Measurements from ENCODE around the gene DLGAP1.
"Not testable (repeated sequence)": the region's sequence is repeated elsewhere in the genome, so short reads cannot be mapped to it uniquely, and the experiment has no call there.

Gene DLGAP1

GRCh38 chr18:3480827-3481573, 974.1 kb downstream of the DLGAP1 start:
- Mint-ChIP-seq H3K27ac (no peak overlapping the region), H3K9me3 (no peaks in the 10 kb centered on the region), H3K27me3 (ENCODE audit: low read depth) (peaks cover 7% of the 10 kb centered on the region), H3K4me3 (no peak overlapping the region), H3K4me1 (ENCODE audit: low read depth) (no peaks in the 10 kb centered on the region), H3K36me3 (ENCODE audit: low read depth) (no peaks in the 10 kb centered on the region)
- no peak for DNase-seq (ENCODE audit: low spot score)

GRCh38 chr18:3479978-3480509, 975.1 kb downstream of the DLGAP1 start:
- H3K4me1 Mint-ChIP-seq (ENCODE audit: low read depth), result no peaks in the 10 kb centered on the region
- no peak overlapping the region for H3K27ac Mint-ChIP-seq
- peaks cover under 1% of the 10 kb centered on the region for H3K9me3 Mint-ChIP-seq
- H3K27me3 Mint-ChIP-seq (ENCODE audit: low read depth), result peaks cover 7% of the 10 kb centered on the region
- no peaks in the 10 kb centered on the region for H3K36me3 Mint-ChIP-seq (ENCODE audit: low read depth)
- DNase-seq (ENCODE audit: low spot score), result no peak
- no peak overlapping the region for H3K4me3 Mint-ChIP-seq

- DNase-seq (ENCODE audit: low spot score), result no peak
- no peak overlapping the region for H3K27ac Mint-ChIP-seq
- no peak overlapping the region for H3K4me3 Mint-ChIP-seq
- H3K36me3 Mint-ChIP-seq (ENCODE audit: low read depth), result no peaks in the 10 kb centered on the region
- peaks cover 7% of the 10 kb centered on the region for H3K27me3 Mint-ChIP-seq (ENCODE audit: low read depth)
- peaks cover 6% of the 10 kb centered on the region for H3K4me1 Mint-ChIP-seq (ENCODE audit: low read depth)
- peaks cover 5% of the 10 kb centered on the region for H3K9me3 Mint-ChIP-seq
These were observed 976.7 kb downstream of the DLGAP1 start for GRCh38 chr18:3478262-3478978.

- peaks cover 13% of the 10 kb centered on the region for H3K4me1 Mint-ChIP-seq (ENCODE audit: low read depth)
- H3K27ac Mint-ChIP-seq, result no peak overlapping the region
- H3K9me3 Mint-ChIP-seq, result peaks cover 5% of the 10 kb centered on the region
- H3K27me3 Mint-ChIP-seq (ENCODE audit: low read depth), result no peaks in the 10 kb centered on the region
- no peak for DNase-seq (ENCODE audit: low spot score)
- H3K4me3 Mint-ChIP-seq, result no peak overlapping the region
- H3K36me3 Mint-ChIP-seq (ENCODE audit: low read depth), result no peaks in the 10 kb centered on the region
These were observed 982.2 kb downstream of the DLGAP1 start for GRCh38 chr18:3472681-3473544.

GRCh38 chr18:3472121-3472520, 983.0 kb downstream of the DLGAP1 start:
- not testable (repeated sequence) for DNase-seq (ENCODE audit: low spot score); H3K4me3 Mint-ChIP-seq; H3K9me3 Mint-ChIP-seq; H3K36me3 Mint-ChIP-seq (ENCODE audit: low read depth); H3K27ac Mint-ChIP-seq; H3K27me3 Mint-ChIP-seq (ENCODE audit: low read depth)
- H3K4me1 Mint-ChIP-seq (ENCODE audit: low read depth), result peaks cover 13% of the 10 kb centered on the region

- Mint-ChIP-seq H3K4me3 (no peak overlapping the region), H3K9me3 (peaks cover 5% of the 10 kb centered on the region), H3K4me1 (ENCODE audit: low read depth) (peaks cover 16% of the 10 kb centered on the region), H3K27ac (no peak overlapping the region), H3K27me3 (ENCODE audit: low read depth) (no peaks in the 10 kb centered on the region), H3K36me3 (ENCODE audit: low read depth) (no peaks in the 10 kb centered on the region)
- no peak for DNase-seq (ENCODE audit: low spot score)
These were observed 983.9 kb downstream of the DLGAP1 start for GRCh38 chr18:3471141-3471648.

- Mint-ChIP-seq H3K27ac (no peak overlapping the region), H3K27me3 (ENCODE audit: low read depth) (no peaks in the 10 kb centered on the region)
- no peak for DNase-seq (ENCODE audit: low spot score)
These were observed 986.3 kb downstream of the DLGAP1 start for GRCh38 chr18:3468833-3469232.

GRCh38 chr18:3468066-3468705, 986.9 kb downstream of the DLGAP1 start:
- H3K4me1 Mint-ChIP-seq (ENCODE audit: low read depth), result peaks cover 8% of the 10 kb centered on the region
- no peaks in the 10 kb centered on the region for H3K9me3 Mint-ChIP-seq
- no peaks in the 10 kb centered on the region for H3K36me3 Mint-ChIP-seq (ENCODE audit: low read depth)
- no peak overlapping the region for H3K27ac Mint-ChIP-seq
- no peaks in the 10 kb centered on the region for H3K27me3 Mint-ChIP-seq (ENCODE audit: low read depth)
- no peak for DNase-seq (ENCODE audit: low spot score)
- H3K4me3 Mint-ChIP-seq, result no peak overlapping the region

More at GRCh38 chr18:3468833-3469232, 986.3 kb downstream of the DLGAP1 start:
- H3K4me1 Mint-ChIP-seq (ENCODE audit: low read depth), result peaks cover 14% of the 10 kb centered on the region
- H3K36me3 Mint-ChIP-seq (ENCODE audit: low read depth), result no peaks in the 10 kb centered on the region
- no peak overlapping the region for H3K4me3 Mint-ChIP-seq
- no peaks in the 10 kb centered on the region for H3K9me3 Mint-ChIP-seq

- no peak overlapping the region for H3K27ac Mint-ChIP-seq
- no peak overlapping the region for H3K4me3 Mint-ChIP-seq
These were observed 988.2 kb downstream of the DLGAP1 start for GRCh38 chr18:3466872-3467271.

GRCh38 chr18:3466045-3466444, 989.1 kb downstream of the DLGAP1 start:
- H3K27me3 Mint-ChIP-seq (ENCODE audit: low read depth), result no peaks in the 10 kb centered on the region
- H3K9me3 Mint-ChIP-seq, result peaks cover 10% of the 10 kb centered on the region
- no peak for DNase-seq (ENCODE audit: low spot score)
- H3K4me1 Mint-ChIP-seq (ENCODE audit: low read depth), result peaks cover 3% of the 10 kb centered on the region
- H3K27ac Mint-ChIP-seq, result no peak overlapping the region
- H3K4me3 Mint-ChIP-seq, result no peak overlapping the region
- H3K36me3 Mint-ChIP-seq (ENCODE audit: low read depth), result peaks cover 13% of the 10 kb centered on the region

More at GRCh38 chr18:3466872-3467271, 988.2 kb downstream of the DLGAP1 start:
- Mint-ChIP-seq H3K27me3 (ENCODE audit: low read depth) (no peaks in the 10 kb centered on the region), H3K9me3 (peaks cover 4% of the 10 kb centered on the region), H3K36me3 (ENCODE audit: low read depth) (peaks cover 7% of the 10 kb centered on the region), H3K4me1 (ENCODE audit: low read depth) (peaks cover 3% of the 10 kb centered on the region)
- no peak for DNase-seq (ENCODE audit: low spot score)

GRCh38 chr18:3463051-3463450, 992.1 kb downstream of the DLGAP1 start:
- H3K9me3 Mint-ChIP-seq, result peaks cover 15% of the 10 kb centered on the region
- no peak for DNase-seq (ENCODE audit: low spot score)
- H3K27ac Mint-ChIP-seq, result no peak overlapping the region
- no peak overlapping the region for H3K4me3 Mint-ChIP-seq
- no peaks in the 10 kb centered on the region for H3K27me3 Mint-ChIP-seq (ENCODE audit: low read depth)
- H3K4me1 Mint-ChIP-seq (ENCODE audit: low read depth), result peaks cover 19% of the 10 kb centered on the region
- peaks cover 32% of the 10 kb centered on the region for H3K36me3 Mint-ChIP-seq (ENCODE audit: low read depth)

- Mint-ChIP-seq H3K4me3 (no peak overlapping the region), H3K4me1 (ENCODE audit: low read depth) (peaks cover 25% of the 10 kb centered on the region), H3K36me3 (ENCODE audit: low read depth) (peaks cover 43% of the 10 kb centered on the region), H3K27ac (no peak overlapping the region), H3K9me3 (peaks cover 15% of the 10 kb centered on the region), H3K27me3 (ENCODE audit: low read depth) (no peaks in the 10 kb centered on the region)
- DNase-seq (ENCODE audit: low spot score), result no peak
These were observed 993.4 kb downstream of the DLGAP1 start for GRCh38 chr18:3461704-3462103.

GRCh38 chr18:3460823-3461398, 994.2 kb downstream of the DLGAP1 start:
- no peak overlapping the region for H3K27ac Mint-ChIP-seq
- H3K4me3 Mint-ChIP-seq, result no peak overlapping the region
- H3K9me3 Mint-ChIP-seq, result peaks cover 15% of the 10 kb centered on the region
- H3K4me1 Mint-ChIP-seq (ENCODE audit: low read depth), result peaks cover 23% of the 10 kb centered on the region
- no peaks in the 10 kb centered on the region for H3K27me3 Mint-ChIP-seq (ENCODE audit: low read depth)
- H3K36me3 Mint-ChIP-seq (ENCODE audit: low read depth), result peaks cover 45% of the 10 kb centered on the region
- no peak for DNase-seq (ENCODE audit: low spot score)
